Measurements from ENCODE around the gene UPK3A. TPM values are rescaled to one million over a fixed set of nuclear protein-coding genes. Genes with fewer than 3 reads are reported as not detected.

Gene UPK3A
- total and polyA plus RNA-seq, 2 of the 8 experiments (the other 6 are each of a cell fraction or from before 2014, with no cell fraction given) = 0.35 to 1.7 TPM

- TF ChIP-seq, protein P1, sequence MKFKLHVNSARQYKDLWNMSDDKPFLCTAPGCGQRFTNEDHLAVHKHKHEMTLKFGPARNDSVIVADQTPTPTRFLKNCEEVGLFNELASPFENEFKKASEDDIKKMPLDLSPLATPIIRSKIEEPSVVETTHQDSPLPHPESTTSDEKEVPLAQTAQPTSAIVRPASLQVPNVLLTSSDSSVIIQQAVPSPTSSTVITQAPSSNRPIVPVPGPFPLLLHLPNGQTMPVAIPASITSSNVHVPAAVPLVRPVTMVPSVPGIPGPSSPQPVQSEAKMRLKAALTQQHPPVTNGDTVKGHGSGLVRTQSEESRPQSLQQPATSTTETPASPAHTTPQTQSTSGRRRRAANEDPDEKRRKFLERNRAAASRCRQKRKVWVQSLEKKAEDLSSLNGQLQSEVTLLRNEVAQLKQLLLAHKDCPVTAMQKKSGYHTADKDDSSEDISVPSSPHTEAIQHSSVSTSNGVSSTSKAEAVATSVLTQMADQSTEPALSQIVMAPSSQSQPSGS (IDR thresholded peaks at IDR 0.05; ENCODE audit: low read length) = no peak
- TF ChIP-seq BCL11A (IDR thresholded peaks at IDR 0.05; ENCODE audit: low read depth in 2 of 2, low read length in 2 of 2) (no peak), CBX8 (IDR thresholded peaks at IDR 0.05; ENCODE audit: borderline replicate concordance, low read depth, low read length) (no peak), TAF7 (optimal IDR thresholded peaks at IDR 0.05; ENCODE audit: borderline replicate concordance, low read depth, low read length) (no peak), MAFK (IDR thresholded peaks at IDR 0.05; ENCODE audit: low read depth, low read length) (no peak), TAF1 (IDR thresholded peaks at IDR 0.05; ENCODE audit: low read depth, low read length) (no peak)
Measured at GRCh38 chr22:45272498-45272897, 12.3 kb upstream of the UPK3A start (continued).
